ENCODE data around the gene NATD1.
A peak's percentile ranks its signal among the peaks of the same experiment; 100 is the strongest.

NATD1 gene

GRCh38 chr17:21289902-21290571, 36.8 kb upstream of the NATD1 start:
- Mint-ChIP-seq H3K27me3 (ENCODE audit: low read depth) (peaks cover 8% of the 10 kb centered on the region), H3K4me1 (peaks cover 20% of the 10 kb centered on the region), H3K9me3 (peaks cover 6% of the 10 kb centered on the region), H3K36me3 (ENCODE audit: low read depth) (no peaks in the 10 kb centered on the region), H3K27ac (no peak overlapping the region), H3K4me3 (no peak overlapping the region)
- no peak for TF ChIP-seq CTCF (IDR thresholded peaks at IDR 0.05; ENCODE audit: unreplicated experiment in 3 of 3)

GRCh38 chr17:21289175-21289901, 36.1 kb upstream of the NATD1 start:
- H3K4me3 Mint-ChIP-seq = no peak overlapping the region

GRCh38 chr17:21288571-21289017, 35.4 kb upstream of the NATD1 start:
- H3K36me3 Mint-ChIP-seq (ENCODE audit: low read depth) = no peaks in the 10 kb centered on the region
- peaks cover 3% of the 10 kb centered on the region for H3K9me3 Mint-ChIP-seq
- peaks cover 8% of the 10 kb centered on the region for H3K27me3 Mint-ChIP-seq (ENCODE audit: low read depth)
- peaks cover 20% of the 10 kb centered on the region for H3K4me1 Mint-ChIP-seq
- no peak for TF ChIP-seq CTCF (IDR thresholded peaks at IDR 0.05; ENCODE audit: unreplicated experiment in 3 of 3)
- H3K27ac Mint-ChIP-seq = no peak overlapping the region
- H3K4me3 Mint-ChIP-seq = peak overlapping the region in 2 of 3 experiments; percentile 14 to 47

More at GRCh38 chr17:21289175-21289901, 36.1 kb upstream of the NATD1 start:
- no peak for TF ChIP-seq CTCF (IDR thresholded peaks at IDR 0.05; ENCODE audit: unreplicated experiment in 3 of 3)
- Mint-ChIP-seq H3K27ac (no peak overlapping the region), H3K9me3 (peaks cover 6% of the 10 kb centered on the region), H3K27me3 (ENCODE audit: low read depth) (peaks cover 8% of the 10 kb centered on the region), H3K4me1 (peaks cover 20% of the 10 kb centered on the region), H3K36me3 (ENCODE audit: low read depth) (no peaks in the 10 kb centered on the region)

- peak overlapping the region in 2 of 3 experiments; percentile 35 to 86 for H3K27ac Mint-ChIP-seq
- peaks cover 3% of the 10 kb centered on the region for H3K9me3 Mint-ChIP-seq
- peaks cover 20% of the 10 kb centered on the region for H3K4me1 Mint-ChIP-seq
- TF ChIP-seq CTCF (IDR thresholded peaks at IDR 0.05; ENCODE audit: unreplicated experiment in 3 of 3) = no peak
- peak overlapping the region in 2 of 3 experiments; percentile 23 to 63 for H3K4me3 Mint-ChIP-seq
- peaks cover 10% of the 10 kb centered on the region for H3K27me3 Mint-ChIP-seq (ENCODE audit: low read depth)
- H3K36me3 Mint-ChIP-seq (ENCODE audit: low read depth) = no peaks in the 10 kb centered on the region
These were observed 34.7 kb upstream of the NATD1 start for GRCh38 chr17:21287703-21288449.

- H3K27ac Mint-ChIP-seq = peak overlapping the region; percentile 79 to 91 (median 86)
- H3K27me3 Mint-ChIP-seq (ENCODE audit: low read depth) = peaks cover 16% of the 10 kb centered on the region
- peaks cover 24% of the 10 kb centered on the region for H3K4me1 Mint-ChIP-seq
- H3K9me3 Mint-ChIP-seq = no peaks in the 10 kb centered on the region
- H3K36me3 Mint-ChIP-seq (ENCODE audit: low read depth) = no peaks in the 10 kb centered on the region
- TF ChIP-seq CTCF (IDR thresholded peaks at IDR 0.05; ENCODE audit: unreplicated experiment in 3 of 3) = no peak
- H3K4me3 Mint-ChIP-seq = peak overlapping the region; percentile 85 to 88 (median 86)
These were observed 33.9 kb upstream of the NATD1 start for GRCh38 chr17:21286909-21287702.
